Germinal center (tissue), 1 donor: ENCODE data around the gene PTPN20.
"Not testable (repeated sequence)": the region's sequence is repeated elsewhere in the genome, so short reads cannot be mapped to it uniquely, and the experiment has no call there.

ENCODE experiments used
- DNase-seq: peaks from one replicate; pipeline ENCODE4 v3.0.0; 2012; ENCODE audit warnings: mixed read lengths, low spot score

PTPN20 gene

DNA sequence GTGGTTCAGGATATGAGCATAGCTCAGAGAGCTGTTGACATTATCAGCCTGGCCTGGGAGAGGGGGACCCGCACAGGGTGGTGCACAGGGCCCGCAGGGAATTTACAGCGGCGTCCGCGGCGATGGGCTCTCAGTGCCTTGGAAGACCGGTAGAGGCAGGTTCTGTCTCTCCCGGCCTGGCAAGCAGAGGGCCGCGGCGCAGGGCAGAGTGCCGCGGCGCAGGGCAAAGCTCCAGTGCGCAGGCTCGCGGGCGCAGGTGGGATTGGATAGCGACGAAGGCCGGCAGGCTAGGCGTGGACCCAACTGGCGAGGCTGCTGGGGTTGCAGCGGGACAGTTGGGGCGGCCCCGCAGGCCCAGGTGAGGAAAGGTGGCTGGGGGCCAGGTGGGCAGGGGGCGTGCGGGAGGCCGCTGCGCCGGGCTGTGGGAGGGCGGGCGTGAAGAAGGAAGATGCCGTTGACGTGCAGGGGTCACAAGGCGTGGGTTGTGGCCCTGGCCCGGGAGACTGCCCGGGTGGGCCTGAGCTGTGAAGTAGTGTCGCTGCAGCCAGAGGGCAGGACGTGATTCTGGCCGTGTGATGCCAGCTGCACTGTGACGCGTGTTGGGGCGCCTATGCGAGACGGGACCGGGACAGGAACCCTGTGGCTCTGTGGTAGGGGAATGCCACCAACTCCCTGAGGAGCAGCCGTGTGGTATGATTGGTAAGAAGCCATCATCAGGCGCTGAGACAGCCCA lies at the start of gene PTPN20:
TSS of gene PTPN20 (plus strand) at position 285 of the 733 bp plus-strand sequence. CDS start 21,072 bp downstream, outside the sequence.
- not testable (repeated sequence) for DNase-seq

DNA sequence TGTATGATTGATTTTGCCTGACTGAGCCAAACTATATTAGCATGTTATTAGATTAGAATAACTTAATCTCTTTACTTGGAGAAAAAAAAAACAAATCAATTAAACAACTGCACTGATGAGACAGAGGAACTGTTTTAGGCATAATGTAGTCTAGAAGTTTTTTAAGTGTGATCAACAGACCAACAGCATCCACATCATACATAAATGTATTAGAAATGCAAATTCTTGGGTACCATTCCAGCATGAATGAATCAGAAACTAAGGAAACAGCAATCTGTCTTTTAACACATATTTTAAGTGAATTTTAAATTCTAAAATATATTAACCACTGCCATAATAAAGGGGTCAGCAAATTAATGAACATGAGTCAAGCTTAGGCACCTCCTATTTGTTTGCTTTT lies 41.5 kb upstream of the PTPN20 start:
- DNase-seq = not testable (repeated sequence)

GRCh38 chr10:46871583-46871982 lies 39.6 kb upstream of the PTPN20 start:
- not testable (repeated sequence) for DNase-seq

DNA sequence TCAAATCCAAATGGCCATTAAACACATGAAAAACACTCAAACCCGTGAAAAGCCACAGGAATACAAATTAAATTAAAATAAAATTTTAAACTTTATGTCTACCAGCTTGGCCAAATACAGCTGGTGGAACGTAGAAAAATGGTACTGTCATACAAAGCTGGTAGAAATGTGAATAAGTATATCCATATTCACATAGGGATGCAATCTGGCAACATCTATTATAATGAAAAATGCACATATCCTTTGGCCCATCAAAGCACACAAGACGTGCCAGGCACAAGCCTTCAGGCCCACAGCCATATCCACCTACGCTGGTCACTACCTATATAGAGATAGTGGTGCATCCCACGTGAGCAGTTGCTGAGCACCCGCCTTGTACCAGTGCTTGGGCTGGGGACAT lies 35.9 kb upstream of the PTPN20 start:
- not testable (repeated sequence) for DNase-seq

DNA sequence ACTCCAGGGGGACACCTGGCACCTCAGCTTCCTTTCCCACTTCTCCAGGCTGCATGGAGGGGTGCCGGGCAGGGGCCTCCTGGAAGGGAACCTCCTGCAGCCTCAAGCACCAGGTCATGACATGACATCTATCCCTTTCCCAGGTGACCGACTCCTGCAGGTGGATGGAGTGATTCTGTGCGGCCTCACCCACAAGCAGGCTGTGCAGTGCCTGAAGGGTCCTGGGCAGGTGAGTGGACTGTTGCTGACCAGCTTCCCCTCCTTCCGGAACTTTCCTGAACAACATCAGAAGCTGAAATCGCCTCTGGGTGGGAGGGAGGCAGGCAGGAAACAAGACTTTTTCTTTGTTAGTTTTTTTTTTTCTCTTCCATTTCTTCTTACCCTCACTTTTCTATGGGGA lies 34.5 kb upstream of the PTPN20 start:
- not testable (repeated sequence) for DNase-seq

- DNase-seq = not testable (repeated sequence)
Measured at GRCh38 chr10:46878761-46879160, 32.5 kb upstream of the PTPN20 start.

DNA sequence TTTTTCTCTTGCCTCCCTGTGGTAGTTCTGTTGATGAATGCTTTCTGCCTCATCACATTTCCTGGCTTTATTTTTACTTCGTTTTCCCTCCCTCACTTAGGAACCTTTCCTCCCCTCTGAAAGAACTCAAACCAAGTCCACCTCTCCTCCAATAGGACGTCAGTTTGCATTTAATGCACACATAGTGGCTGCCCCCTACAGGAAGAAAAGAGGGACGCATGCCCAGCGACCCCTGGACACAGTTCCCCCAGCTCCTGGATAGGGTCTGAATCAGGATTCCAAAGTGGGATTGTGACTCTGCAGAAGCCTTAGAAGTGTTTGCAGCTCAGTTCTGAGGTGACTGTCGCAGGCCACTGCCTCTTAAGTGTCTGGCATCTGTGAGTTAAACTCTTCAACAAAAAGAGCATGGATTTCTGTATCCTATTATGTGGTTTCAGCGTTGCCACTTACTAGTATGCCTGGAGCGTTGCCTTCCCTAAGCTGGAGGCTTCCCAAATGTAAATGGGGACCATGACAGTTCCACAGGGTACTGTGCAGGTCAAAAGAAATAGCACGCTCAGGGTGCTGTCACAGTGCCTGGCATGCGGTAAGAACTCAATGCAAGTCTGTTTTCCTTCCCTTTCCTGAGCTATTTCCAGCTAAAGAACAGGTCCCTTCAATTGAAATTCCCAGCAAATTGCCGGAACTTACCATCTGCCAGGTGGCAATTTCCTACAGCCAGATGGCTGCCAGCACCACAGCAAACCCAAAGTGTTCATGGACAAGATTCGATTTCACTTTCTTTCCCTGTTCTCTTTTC lies 20.2 kb upstream of the PTPN20 start:
- DNase-seq = not testable (repeated sequence)

DNA sequence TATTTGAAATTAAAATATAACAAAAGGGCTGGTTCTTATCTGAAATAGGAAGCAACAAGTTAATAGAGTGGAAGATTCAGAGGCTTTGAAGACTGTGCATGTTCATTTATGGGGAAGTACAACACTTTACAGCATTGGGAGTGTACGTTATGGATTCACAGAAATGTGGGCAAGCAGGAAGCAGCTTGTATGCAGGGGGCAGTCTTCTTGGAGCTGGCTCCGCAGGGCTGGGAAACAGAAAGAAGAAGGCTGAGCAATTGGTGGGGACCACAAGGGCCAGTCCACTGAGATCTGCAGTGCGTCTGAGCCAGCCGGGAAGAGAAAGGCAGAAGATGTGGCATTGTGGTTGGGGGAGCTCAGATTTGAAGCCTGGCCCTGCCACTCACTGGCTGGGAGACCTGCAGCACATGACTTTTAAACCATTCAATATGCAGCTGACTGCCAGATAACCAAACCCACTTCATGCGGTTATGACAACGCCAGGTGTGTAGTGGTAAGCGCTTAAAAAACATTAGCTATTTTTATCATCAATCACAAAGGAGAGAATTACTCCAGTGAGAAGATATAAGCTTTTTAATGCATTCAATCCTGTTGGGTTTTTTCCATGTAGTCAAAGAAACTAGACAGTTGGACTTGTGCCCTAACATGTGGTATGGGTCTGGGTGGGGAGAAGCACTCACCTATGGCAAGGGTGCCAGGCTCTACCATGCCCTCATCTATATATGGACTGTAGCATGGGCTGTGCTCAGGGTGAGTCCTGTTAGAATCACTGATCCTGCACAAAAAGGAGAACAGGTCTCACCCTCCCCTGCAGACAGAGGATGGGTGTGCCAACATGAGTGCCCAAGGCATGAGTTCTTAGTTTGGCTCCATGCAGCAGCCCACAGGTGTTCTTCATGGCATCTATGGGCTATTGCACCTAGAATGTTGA lies 14.2 kb upstream of the PTPN20 start:
- DNase-seq = not testable (repeated sequence)

DNA sequence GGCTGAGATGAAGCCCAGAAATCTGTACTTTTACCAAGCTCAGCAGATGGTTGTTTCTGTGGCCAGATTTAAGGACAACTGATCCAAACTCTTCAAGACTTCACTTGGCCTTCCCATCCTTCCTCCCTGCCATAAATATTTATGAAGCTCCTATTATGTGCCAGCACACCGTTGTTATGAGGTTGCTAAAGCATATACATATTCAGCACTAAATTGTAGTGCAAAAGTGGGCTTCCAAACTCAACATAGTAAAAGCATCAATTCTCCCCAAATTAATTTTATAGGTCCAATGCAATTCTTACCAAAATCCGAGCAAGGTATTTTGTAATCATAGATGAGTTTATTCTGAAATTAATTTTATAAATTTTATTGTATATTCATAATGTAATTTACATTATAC lies 10.0 kb upstream of the PTPN20 start:
- not testable (repeated sequence) for DNase-seq

DNA sequence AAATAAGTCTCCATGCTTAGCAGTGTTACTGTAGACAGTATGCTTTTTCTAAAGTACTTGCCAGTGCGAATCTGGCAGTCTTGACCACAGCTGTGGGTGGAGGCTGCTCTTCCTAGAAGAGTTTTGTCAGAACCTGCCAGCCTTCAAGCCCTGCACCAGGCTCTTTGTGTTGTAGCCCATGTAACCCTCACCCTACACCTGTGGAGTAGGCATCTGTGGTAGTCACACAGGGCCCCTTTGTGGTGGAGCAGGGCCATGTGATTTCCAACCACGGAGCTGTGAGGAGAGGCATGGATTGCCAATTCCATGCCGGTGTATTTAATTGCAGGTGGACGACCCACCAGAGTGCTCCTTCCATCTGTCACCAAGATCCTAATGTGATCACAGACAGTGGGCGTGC lies 7.4 kb upstream of the PTPN20 start:
- DNase-seq = not testable (repeated sequence)

DNA sequence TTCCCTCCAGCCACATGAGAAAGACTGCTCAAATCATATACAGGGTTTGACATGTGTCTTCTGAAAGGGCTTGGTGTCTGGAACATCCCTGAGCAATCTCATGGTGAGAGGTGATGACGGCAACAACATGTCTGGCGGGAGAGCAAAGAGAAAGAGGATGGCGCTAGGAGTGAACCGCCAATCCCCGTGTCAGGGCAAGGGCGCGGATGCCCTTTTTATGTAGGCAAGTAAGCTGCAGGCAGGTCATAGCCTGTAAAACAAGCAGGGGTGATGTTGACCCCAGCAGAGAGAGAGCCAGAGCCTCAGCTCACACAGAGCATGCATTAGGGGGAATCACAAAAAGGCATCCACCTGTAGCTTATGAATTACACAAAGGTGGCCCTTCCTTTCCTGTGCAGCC lies 4.9 kb upstream of the PTPN20 start:
- DNase-seq = not testable (repeated sequence)

- not testable (repeated sequence) for DNase-seq
Measured at GRCh38 chr10:46907185-46908117, 3.8 kb upstream of the PTPN20 start.

GRCh38 chr10:46922498-46922897 lies 11.3 kb downstream of the PTPN20 start:
- DNase-seq = not testable (repeated sequence)

GRCh38 chr10:46925156-46925555 lies 13.9 kb downstream of the PTPN20 start:
- DNase-seq = not testable (repeated sequence)

- DNase-seq = not testable (repeated sequence)
Measured at GRCh38 chr10:46925853-46926252, 14.6 kb downstream of the PTPN20 start.

- not testable (repeated sequence) for DNase-seq
Measured at GRCh38 chr10:46928810-46929209, 17.6 kb downstream of the PTPN20 start.

- not testable (repeated sequence) for DNase-seq
Measured at GRCh38 chr10:46932383-46932782, 21.2 kb downstream of the PTPN20 start.

DNA sequence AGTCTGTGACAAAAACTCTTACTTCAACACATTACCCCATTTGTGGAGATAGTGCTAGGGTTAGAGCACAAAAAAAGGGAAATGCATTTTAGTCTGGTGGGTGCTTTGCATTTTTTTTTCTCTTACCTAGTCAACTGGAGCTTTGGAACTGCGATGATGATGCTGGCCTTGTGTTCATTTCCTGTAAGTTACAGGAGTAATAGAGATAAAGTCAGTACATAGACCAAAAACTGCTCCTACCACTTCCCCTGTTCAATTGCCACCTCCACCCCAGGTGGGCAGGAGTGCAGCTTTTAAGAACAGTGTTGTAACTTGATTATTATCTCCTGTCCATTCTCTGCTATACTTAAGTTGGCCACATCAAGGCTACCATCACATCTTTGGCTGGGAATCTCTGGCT lies 29.9 kb downstream of the PTPN20 start:
- DNase-seq = not testable (repeated sequence)

DNA sequence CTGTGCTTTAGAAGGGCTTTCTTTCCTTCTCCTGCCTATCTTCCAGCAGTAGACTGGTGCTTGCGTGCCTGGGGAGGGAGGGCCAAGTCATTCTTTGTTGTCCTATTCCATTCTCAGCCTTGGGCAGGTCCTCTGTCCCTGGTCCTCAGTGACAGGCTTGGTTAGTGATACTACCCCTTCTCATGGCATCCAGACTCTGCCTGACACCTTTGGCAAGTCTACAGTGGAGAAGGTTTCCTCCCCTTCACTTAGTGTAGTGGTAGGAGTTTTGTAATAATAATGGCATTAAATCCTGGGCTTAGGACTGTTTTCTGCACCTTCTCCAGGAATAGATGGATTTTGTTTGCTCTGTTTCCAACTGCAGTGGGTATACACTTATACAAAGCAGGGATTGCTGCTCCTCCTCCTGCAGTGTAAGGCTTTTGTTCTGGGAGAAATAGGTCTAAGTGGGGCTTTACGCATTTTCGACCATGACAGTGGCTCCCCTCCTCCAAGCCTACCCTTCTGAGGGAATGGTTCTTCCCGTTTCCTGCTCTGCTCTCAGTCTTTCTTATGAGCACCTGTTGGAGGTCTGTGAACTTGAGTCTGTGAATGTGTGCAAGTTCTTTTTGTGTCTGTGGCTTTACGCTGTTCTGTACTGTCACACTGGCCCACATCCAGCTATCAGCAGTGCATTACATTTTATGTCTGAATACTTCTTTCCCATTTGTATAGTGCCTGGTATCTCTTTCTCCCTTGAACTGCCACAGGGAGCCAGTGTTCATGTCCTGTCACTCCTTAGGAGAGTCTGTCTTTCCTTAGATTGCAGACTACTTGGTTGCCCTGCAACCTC lies 37.7 kb downstream of the PTPN20 start:
- not testable (repeated sequence) for DNase-seq

- not testable (repeated sequence) for DNase-seq
Measured at GRCh38 chr10:46952540-46952939, 41.3 kb downstream of the PTPN20 start.
